Measurements from ENCODE around the gene FREM2. TPM values are rescaled to one million over a fixed set of nuclear protein-coding genes. Genes with fewer than 3 reads are reported as not detected.

The FREM2 gene
- total and polyA plus RNA-seq, 2 experiments from 2014 or later = 2.4 to 29.8 TPM

DNA sequence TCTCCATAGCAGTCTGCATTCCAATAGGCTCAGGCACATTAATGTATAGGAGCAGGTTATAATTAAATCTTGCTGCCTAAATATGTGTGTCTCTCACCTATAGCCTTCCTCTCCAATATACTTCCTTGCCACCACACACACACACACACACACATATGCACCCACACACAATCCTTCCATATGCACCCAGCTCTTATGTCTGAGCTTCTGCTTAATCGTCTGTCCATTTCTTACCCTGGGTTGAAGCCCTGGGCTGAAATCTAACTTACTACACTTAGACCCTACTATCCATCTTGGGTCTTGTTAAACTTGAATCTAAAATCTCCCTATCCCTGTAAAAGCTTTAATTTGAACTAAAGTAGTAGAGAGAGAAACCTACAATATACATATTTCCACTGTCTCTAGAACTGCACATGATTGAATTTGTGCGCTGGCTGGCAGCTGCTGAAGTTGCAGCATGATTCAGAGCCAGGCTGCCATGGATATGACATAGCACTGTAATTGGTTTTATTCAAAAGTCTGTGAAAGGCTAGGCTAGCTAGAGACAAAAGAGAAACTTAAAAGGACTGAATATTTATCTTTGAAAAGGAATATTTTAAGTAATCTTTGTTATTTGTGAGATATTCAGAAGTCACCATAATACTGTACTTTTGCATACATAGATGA is 25.7 kb upstream of the FREM2 start:
- no peak overlapping the region for H3K4me3 ChIP-seq
- H3K79me2 ChIP-seq (replicated peaks; ENCODE audit: insufficient read depth) = no peaks in the 10 kb centered on the region
- no peaks in the 10 kb centered on the region; the same call in 2 of the 3 replicates for H3K4me1 Mint-ChIP-seq
- H3K27ac ChIP-seq (ENCODE audit: low read depth) = no peak overlapping the region
- no peaks in the 10 kb centered on the region for H3K9me3 Mint-ChIP-seq
- H3F3A ChIP-seq (replicated peaks; ENCODE audit: low read depth) = no peaks in the 10 kb centered on the region
- no peak overlapping the region for H3K4me3 Mint-ChIP-seq
- no peaks in the 10 kb centered on the region for H3K36me3 ChIP-seq (ENCODE audit: insufficient read depth)
- no peaks in the 10 kb centered on the region for H4K20me1 ChIP-seq (replicated peaks; ENCODE audit: insufficient read depth)
- no peaks in the 10 kb centered on the region for H3K36me3 Mint-ChIP-seq (ENCODE audit: low read depth)
- TF ChIP-seq STAT1 (IDR thresholded peaks at IDR 0.05; ENCODE audit: unreplicated experiment) (no peak), EZH2phosphoT487 (IDR thresholded peaks at IDR 0.05; ENCODE audit: unreplicated experiment) (no peak), ZNF331 (CRISPR knock-in tag; IDR thresholded peaks at IDR 0.05; ENCODE audit: low read depth) (no peak), NANOG (IDR thresholded peaks at IDR 0.05; ENCODE audit: borderline replicate concordance) (no peak), POLR2AphosphoS5 (IDR thresholded peaks at IDR 0.05; ENCODE audit: low read depth) (no peak), CREB1 (CRISPR knock-in tag; IDR thresholded peaks at IDR 0.05; ENCODE audit: low read depth) (no peak), JUNB (IDR thresholded peaks at IDR 0.05; ENCODE audit: unreplicated experiment) (no peak), ZNF114 (CRISPR knock-in tag; IDR thresholded peaks at IDR 0.05) (no peak), EZH2 (IDR thresholded peaks at IDR 0.05; ENCODE audit: low read depth, unreplicated experiment) (no peak)
- TF ChIP-seq, protein P1, sequence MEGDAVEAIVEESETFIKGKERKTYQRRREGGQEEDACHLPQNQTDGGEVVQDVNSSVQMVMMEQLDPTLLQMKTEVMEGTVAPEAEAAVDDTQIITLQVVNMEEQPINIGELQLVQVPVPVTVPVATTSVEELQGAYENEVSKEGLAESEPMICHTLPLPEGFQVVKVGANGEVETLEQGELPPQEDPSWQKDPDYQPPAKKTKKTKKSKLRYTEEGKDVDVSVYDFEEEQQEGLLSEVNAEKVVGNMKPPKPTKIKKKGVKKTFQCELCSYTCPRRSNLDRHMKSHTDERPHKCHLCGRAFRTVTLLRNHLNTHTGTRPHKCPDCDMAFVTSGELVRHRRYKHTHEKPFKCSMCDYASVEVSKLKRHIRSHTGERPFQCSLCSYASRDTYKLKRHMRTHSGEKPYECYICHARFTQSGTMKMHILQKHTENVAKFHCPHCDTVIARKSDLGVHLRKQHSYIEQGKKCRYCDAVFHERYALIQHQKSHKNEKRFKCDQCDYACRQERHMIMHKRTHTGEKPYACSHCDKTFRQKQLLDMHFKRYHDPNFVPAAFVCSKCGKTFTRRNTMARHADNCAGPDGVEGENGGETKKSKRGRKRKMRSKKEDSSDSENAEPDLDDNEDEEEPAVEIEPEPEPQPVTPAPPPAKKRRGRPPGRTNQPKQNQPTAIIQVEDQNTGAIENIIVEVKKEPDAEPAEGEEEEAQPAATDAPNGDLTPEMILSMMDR (conservative IDR thresholded peaks at IDR 0.05; ENCODE audit: low read depth in 2 of 2) = no peak
- TF ChIP-seq, protein P2, sequence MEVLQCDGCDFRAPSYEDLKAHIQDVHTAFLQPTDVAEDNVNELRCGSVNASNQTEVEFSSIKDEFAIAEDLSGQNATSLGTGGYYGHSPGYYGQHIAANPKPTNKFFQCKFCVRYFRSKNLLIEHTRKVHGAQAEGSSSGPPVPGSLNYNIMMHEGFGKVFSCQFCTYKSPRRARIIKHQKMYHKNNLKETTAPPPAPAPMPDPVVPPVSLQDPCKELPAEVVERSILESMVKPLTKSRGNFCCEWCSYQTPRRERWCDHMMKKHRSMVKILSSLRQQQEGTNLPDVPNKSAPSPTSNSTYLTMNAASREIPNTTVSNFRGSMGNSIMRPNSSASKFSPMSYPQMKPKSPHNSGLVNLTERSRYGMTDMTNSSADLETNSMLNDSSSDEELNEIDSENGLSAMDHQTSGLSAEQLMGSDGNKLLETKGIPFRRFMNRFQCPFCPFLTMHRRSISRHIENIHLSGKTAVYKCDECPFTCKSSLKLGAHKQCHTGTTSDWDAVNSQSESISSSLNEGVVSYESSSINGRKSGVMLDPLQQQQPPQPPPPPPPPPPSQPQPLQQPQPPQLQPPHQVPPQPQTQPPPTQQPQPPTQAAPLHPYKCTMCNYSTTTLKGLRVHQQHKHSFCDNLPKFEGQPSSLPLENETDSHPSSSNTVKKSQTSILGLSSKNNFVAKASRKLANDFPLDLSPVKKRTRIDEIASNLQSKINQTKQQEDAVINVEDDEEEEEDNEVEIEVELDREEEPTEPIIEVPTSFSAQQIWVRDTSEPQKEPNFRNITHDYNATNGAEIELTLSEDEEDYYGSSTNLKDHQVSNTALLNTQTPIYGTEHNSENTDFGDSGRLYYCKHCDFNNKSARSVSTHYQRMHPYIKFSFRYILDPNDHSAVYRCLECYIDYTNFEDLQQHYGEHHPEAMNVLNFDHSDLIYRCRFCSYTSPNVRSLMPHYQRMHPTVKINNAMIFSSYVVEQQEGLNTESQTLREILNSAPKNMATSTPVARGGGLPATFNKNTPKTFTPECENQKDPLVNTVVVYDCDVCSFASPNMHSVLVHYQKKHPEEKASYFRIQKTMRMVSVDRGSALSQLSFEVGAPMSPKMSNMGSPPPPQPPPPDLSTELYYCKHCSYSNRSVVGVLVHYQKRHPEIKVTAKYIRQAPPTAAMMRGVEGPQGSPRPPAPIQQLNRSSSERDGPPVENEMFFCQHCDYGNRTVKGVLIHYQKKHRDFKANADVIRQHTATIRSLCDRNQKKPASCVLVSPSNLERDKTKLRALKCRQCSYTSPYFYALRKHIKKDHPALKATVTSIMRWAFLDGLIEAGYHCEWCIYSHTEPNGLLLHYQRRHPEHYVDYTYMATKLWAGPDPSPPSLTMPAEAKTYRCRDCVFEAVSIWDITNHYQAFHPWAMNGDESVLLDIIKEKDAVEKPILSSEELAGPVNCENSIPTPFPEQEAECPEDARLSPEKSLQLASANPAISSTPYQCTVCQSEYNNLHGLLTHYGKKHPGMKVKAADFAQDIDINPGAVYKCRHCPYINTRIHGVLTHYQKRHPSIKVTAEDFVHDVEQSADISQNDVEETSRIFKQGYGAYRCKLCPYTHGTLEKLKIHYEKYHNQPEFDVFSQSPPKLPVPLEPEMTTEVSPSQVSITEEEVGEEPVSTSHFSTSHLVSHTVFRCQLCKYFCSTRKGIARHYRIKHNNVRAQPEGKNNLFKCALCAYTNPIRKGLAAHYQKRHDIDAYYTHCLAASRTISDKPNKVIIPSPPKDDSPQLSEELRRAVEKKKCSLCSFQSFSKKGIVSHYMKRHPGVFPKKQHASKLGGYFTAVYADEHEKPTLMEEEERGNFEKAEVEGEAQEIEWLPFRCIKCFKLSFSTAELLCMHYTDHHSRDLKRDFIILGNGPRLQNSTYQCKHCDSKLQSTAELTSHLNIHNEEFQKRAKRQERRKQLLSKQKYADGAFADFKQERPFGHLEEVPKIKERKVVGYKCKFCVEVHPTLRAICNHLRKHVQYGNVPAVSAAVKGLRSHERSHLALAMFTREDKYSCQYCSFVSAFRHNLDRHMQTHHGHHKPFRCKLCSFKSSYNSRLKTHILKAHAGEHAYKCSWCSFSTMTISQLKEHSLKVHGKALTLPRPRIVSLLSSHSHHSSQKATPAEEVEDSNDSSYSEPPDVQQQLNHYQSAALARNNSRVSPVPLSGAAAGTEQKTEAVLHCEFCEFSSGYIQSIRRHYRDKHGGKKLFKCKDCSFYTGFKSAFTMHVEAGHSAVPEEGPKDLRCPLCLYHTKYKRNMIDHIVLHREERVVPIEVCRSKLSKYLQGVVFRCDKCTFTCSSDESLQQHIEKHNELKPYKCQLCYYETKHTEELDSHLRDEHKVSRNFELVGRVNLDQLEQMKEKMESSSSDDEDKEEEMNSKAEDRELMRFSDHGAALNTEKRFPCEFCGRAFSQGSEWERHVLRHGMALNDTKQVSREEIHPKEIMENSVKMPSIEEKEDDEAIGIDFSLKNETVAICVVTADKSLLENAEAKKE (CRISPR knock-in tag; IDR thresholded peaks at IDR 0.05) = no peak
- TF ChIP-seq, protein P3, sequence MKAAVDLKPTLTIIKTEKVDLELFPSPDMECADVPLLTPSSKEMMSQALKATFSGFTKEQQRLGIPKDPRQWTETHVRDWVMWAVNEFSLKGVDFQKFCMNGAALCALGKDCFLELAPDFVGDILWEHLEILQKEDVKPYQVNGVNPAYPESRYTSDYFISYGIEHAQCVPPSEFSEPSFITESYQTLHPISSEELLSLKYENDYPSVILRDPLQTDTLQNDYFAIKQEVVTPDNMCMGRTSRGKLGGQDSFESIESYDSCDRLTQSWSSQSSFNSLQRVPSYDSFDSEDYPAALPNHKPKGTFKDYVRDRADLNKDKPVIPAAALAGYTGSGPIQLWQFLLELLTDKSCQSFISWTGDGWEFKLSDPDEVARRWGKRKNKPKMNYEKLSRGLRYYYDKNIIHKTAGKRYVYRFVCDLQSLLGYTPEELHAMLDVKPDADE (IDR thresholded peaks at IDR 0.05) = no peak
- TF ChIP-seq, protein P4, sequence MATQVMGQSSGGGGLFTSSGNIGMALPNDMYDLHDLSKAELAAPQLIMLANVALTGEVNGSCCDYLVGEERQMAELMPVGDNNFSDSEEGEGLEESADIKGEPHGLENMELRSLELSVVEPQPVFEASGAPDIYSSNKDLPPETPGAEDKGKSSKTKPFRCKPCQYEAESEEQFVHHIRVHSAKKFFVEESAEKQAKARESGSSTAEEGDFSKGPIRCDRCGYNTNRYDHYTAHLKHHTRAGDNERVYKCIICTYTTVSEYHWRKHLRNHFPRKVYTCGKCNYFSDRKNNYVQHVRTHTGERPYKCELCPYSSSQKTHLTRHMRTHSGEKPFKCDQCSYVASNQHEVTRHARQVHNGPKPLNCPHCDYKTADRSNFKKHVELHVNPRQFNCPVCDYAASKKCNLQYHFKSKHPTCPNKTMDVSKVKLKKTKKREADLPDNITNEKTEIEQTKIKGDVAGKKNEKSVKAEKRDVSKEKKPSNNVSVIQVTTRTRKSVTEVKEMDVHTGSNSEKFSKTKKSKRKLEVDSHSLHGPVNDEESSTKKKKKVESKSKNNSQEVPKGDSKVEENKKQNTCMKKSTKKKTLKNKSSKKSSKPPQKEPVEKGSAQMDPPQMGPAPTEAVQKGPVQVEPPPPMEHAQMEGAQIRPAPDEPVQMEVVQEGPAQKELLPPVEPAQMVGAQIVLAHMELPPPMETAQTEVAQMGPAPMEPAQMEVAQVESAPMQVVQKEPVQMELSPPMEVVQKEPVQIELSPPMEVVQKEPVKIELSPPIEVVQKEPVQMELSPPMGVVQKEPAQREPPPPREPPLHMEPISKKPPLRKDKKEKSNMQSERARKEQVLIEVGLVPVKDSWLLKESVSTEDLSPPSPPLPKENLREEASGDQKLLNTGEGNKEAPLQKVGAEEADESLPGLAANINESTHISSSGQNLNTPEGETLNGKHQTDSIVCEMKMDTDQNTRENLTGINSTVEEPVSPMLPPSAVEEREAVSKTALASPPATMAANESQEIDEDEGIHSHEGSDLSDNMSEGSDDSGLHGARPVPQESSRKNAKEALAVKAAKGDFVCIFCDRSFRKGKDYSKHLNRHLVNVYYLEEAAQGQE (IDR thresholded peaks at IDR 0.05; ENCODE audit: unreplicated experiment) = no peak
- H3K27ac Mint-ChIP-seq = no peak overlapping the region
- H3K4me1 ChIP-seq (ENCODE audit: insufficient read depth) = no peaks in the 10 kb centered on the region
- no peaks in the 10 kb centered on the region for H3K27me3 Mint-ChIP-seq (ENCODE audit: insufficient read depth, low read depth, poor library complexity)
- H2AFZ ChIP-seq = no peak overlapping the region
- no peaks in the 10 kb centered on the region for H3K9me2 ChIP-seq (ENCODE audit: insufficient read depth)
- DNase-seq (ENCODE audit: low spot score) = no peak
- no peak overlapping the region for H3K4me2 ChIP-seq
- no peak for ATAC-seq
- H3K27me3 ChIP-seq (ENCODE audit: insufficient read depth) = no peaks in the 10 kb centered on the region

All from GM23338 (cell line).